Right atrium auricular region (tissue), 2 donors: Measurements from ENCODE around the gene KRTAP4-6. TPM values are rescaled to one million over a fixed set of nuclear protein-coding genes. Genes with fewer than 3 reads are reported as not detected.
"Not testable (repeated sequence)": the region's sequence is repeated elsewhere in the genome, so short reads cannot be mapped to it uniquely, and the experiment has no call there.

Experiments used
- DNase-seq: peaks from one replicate; pipeline ENCODE4 v3.0.0-alpha.2; 2019; ENCODE audit warnings: low spot score
- H3K27ac ChIP-seq, 2 donors: fragments of 200-600 bp; sonication (generic); 1 replicate in 1 of 2; 2 replicates in 1 of 2; pipeline ENCODE4 v1.5.1; 2016 to 2019
- H3K27me3 ChIP-seq, 2 donors: fragments of 200-600 bp; sonication (generic); one replicate each; pipeline versions ENCODE4 v1.5.1 to v1.6.0; 2017 to 2019
- H3K36me3 ChIP-seq: fragments of 200-600 bp; sonication (generic); one replicate; pipeline ENCODE4 v1.5.1; 2016
- H3K4me1 ChIP-seq, 2 donors: fragments of 200-600 bp; sonication (generic); one replicate each; pipeline versions ENCODE4 v1.5.1 to v1.6.0; 2017 to 2019
- H3K4me3 ChIP-seq, 2 donors: fragments of 200-600 bp; sonication (generic); 1 replicate in 1 of 2; 2 replicates in 1 of 2; pipeline ENCODE4 v1.5.1; 2017 to 2019; ENCODE audit warnings: mild to moderate bottlenecking in 1 of 2, moderate library complexity in 1 of 2
- H3K9me3 ChIP-seq, 2 donors: fragments of 200-600 bp; sonication (generic); one replicate each; pipeline ENCODE4 v1.5.1; 2019
- total RNA-seq, 2 donors: library from RNA; depleted of rRNA; stranded (reverse); fragments of >200 nt; gene quantifications; one replicate each; pipeline ENCODE4 v1.1.0, GENCODE V29; 2016
- TF ChIP-seq, protein P1 (sequence below), 2 donors: fragments of 200-600 bp; sonication (generic); IDR thresholded peaks; one replicate each; pipeline ENCODE4 v1.5.1; 2019; ENCODE audit warnings: antibody characterized with exemption in 2 of 2

The KRTAP4-6 gene
- total RNA-seq, 2 donors from 2014 or later, result not detected

DNA sequence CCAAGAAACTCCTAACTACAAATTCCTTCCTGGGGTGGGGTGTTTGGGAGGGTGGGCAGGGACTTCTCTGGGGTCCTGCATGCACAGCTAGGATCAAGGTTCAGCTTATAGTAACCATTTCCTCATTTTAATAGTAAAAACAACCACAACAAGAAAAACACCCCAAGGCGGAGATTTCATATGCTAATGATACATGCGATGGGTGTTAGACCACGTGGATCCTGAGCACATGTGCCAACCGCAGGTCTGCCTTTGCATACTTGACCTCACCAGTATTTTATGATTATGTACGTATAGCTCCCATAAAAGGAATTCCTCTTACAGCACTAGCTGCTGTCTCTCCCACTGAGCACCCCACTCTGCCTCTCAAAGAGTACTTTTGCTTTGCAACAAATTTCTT, 24.0 kb downstream of the KRTAP4-6 start:
- TF ChIP-seq, protein P1, sequence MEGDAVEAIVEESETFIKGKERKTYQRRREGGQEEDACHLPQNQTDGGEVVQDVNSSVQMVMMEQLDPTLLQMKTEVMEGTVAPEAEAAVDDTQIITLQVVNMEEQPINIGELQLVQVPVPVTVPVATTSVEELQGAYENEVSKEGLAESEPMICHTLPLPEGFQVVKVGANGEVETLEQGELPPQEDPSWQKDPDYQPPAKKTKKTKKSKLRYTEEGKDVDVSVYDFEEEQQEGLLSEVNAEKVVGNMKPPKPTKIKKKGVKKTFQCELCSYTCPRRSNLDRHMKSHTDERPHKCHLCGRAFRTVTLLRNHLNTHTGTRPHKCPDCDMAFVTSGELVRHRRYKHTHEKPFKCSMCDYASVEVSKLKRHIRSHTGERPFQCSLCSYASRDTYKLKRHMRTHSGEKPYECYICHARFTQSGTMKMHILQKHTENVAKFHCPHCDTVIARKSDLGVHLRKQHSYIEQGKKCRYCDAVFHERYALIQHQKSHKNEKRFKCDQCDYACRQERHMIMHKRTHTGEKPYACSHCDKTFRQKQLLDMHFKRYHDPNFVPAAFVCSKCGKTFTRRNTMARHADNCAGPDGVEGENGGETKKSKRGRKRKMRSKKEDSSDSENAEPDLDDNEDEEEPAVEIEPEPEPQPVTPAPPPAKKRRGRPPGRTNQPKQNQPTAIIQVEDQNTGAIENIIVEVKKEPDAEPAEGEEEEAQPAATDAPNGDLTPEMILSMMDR (IDR thresholded peaks at IDR 0.05), result no peak
- DNase-seq, result no peak
- H3K27me3 ChIP-seq, result no peaks in the 10 kb centered on the region
- H3K27ac ChIP-seq, result no peak overlapping the region
- no peaks in the 10 kb centered on the region for H3K9me3 ChIP-seq
- H3K4me1 ChIP-seq, result no peaks in the 10 kb centered on the region
- H3K4me3 ChIP-seq, result no peak overlapping the region
- H3K36me3 ChIP-seq, result no peaks in the 10 kb centered on the region

DNA sequence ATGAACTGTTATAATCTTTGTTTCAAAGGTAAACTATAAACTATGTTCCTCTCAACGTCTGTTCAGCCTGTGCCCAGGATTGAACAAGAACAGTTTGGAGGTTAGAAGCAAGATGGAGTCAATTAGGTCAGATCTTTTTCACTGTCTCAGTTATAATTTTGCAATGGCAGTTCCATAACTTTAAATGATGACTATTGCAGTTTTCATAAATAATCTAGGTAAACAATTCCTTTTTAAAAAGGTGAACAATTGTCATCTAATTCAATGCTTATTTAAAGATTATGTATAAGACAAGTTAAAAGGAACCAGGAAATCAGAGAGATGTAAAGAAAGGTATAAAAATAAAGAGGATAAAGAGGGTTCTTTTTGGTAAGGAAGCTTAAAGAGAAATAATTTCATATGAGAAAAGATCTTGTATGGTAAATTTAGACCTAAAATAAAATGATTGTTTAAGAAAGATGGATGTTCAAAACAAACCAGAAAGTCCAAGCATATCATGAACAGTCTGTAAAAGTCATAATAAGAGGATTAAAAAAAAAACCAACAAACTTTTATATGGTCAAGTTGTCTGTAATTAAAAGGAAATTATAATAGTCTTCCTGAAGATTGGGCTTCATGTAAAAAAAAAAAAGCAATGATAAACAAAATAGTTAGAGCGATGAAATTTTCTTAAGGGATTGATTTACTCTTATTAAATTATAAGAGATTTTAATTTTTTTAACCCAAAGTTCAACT, 29.0 kb downstream of the KRTAP4-6 start:
- TF ChIP-seq, protein P1 (IDR thresholded peaks at IDR 0.05), result no peak
- Histone ChIP-seq H3K27me3 (no peaks in the 10 kb centered on the region), H3K27ac (no peak overlapping the region), H3K36me3 (no peaks in the 10 kb centered on the region), H3K4me1 (no peaks in the 10 kb centered on the region), H3K9me3 (no peaks in the 10 kb centered on the region), H3K4me3 (no peak overlapping the region)
- no peak for DNase-seq

DNA sequence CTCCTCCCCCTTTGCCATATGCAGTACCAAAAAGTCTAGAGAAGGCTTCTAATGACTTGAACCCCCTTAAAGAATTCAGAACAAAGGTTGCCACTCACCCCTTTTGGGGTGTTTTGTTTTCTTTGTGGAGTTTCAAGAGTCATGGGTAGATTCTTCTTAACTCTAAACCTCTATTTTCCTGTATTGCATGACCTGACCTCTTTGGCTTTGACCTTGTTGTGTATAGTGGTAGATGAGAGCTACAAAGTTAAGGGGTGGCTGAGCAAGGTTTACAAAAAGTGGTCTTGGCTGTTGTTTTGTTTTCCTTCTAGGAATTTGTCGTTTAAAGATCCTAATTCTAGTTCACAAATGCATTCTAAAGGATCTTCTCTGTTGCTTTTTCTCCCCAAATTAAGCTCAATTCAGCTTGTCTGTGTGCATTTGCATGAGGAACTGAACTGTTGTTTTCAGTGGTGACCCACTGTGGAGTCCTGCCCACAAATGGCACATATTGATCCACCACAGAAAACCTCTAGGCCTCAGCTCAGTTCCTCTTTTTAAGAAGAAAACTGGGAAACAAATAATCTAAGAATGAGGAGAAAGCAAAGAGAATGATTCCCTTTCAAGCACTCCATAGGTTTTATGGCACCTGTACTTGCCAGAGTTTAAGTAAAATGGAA, 31.5 kb downstream of the KRTAP4-6 start:
- H3K27me3 ChIP-seq, H3K36me3 ChIP-seq, H3K9me3 ChIP-seq, H3K4me3 ChIP-seq, H3K4me1 ChIP-seq, DNase-seq, H3K27ac ChIP-seq: not testable (repeated sequence)

DNA sequence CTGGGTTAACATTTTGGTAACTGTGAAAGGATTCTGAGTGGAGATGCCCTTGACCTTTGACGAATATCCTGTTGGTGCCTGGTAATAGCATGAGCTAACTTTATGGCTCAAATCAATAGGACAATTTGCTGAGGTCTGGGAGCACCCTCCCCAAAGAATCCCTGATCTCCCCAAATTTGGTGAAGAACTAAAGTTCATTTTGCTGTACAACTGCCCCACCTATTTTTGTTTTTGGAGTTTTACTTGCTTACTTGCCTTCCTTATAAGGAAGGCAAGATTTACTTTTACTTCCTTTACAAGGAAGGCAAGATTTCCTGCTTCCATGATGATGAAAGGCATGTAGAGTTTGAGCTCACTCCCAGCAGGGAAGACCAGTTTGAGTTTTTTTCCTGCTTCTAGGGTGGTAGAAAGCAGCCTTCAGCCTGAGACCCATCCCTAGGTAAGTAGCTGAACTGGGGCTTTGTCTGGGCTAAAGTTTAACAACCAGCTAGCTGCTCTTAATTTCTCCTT, 32.3 kb downstream of the KRTAP4-6 start:
- Histone ChIP-seq H3K4me1 (no peaks in the 10 kb centered on the region), H3K27me3 (no peaks in the 10 kb centered on the region), H3K4me3 (no peak overlapping the region), H3K9me3 (no peaks in the 10 kb centered on the region), H3K36me3 (no peaks in the 10 kb centered on the region), H3K27ac (no peak overlapping the region)
- no peak for DNase-seq
- TF ChIP-seq, protein P1 (IDR thresholded peaks at IDR 0.05), result no peak

DNA sequence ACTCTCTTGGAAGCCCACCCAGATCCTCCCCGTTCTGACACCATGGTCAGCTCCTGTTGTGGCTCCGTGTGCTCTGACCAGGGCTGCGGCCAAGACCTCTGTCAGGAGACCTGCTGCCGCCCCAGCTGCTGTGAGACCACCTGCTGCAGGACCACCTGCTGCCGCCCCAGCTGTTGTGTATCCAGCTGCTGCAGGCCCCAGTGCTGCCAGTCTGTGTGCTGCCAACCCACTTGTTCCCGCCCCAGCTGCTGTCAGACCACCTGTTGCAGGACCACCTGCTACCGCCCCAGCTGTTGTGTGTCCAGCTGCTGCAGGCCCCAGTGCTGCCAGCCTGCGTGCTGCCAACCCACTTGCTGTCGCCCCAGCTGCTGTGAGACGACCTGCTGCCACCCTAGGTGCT, 35.0 kb downstream of the KRTAP4-6 start, which contains the start of gene KRTAP4-9:
KRTAP4-9 (plus strand) TSS at position 43 of the 400 bp plus-strand sequence; CDS start at position 43, 0 bp downstream.
- not testable (repeated sequence) for H3K4me3 ChIP-seq, H3K9me3 ChIP-seq

DNA sequence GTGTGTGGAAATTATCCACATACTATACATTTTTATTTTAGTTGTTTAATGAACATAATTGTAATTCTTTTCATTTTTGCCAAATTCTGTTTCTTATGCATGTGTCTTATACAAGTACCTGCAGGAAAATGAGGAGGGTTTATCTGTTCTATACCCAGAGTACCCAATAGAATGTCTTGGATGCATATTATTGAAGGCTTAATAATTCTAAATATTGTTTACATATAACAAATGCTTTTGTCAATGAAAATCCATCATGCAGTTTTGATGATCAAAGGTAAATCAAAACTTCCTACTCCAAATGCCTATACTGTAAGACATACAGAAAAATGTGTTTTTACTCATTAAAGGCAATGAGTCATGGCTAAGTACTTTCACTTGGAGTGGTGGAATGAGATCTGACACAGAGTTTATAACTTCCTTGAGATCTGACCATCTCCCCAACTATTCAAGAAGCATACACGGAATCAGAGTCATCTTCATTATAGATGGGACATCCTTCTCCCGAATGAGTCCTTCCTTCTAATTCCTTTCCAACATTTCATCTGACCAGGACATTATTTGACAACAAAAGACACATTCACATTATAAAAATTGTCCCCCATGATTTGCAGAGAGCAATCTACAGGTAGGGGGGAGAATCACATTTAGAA, 35.8 kb downstream of the KRTAP4-6 start:
- not testable (repeated sequence) for H3K27me3 ChIP-seq, H3K27ac ChIP-seq, H3K4me1 ChIP-seq, H3K9me3 ChIP-seq, DNase-seq, H3K36me3 ChIP-seq, H3K4me3 ChIP-seq

More for the DNA sequence above, 35.0 kb downstream of the KRTAP4-6 start, which contains the start of gene KRTAP4-9:
- not testable (repeated sequence) for DNase-seq, H3K4me1 ChIP-seq, H3K27ac ChIP-seq, H3K36me3 ChIP-seq, H3K27me3 ChIP-seq

DNA sequence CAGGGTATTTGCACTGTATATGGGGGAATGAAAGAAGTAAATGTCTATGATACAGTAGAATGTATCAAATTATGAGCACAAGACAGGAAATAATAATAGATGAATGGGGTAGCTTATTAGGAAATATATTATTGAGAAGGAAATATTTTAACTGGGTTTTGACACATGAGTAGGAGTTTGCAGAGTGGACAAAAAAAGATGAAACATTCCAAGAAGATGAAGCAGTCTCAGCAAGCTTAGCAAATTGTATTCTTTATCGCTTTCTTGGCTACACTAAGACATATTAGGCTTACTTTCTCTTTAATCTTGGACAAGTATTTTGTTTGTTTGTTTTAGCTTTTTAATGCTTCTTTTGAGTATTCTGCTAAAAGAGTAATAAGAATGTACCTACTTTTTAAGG, 36.4 kb downstream of the KRTAP4-6 start:
- H3K4me1 ChIP-seq, result no peaks in the 10 kb centered on the region
- H3K27me3 ChIP-seq, result no peaks in the 10 kb centered on the region
- TF ChIP-seq, protein P1 (IDR thresholded peaks at IDR 0.05), result no peak
- H3K27ac ChIP-seq, result no peak overlapping the region
- H3K36me3 ChIP-seq, result no peaks in the 10 kb centered on the region
- H3K4me3 ChIP-seq, result no peak overlapping the region
- no peak for DNase-seq
- no peaks in the 10 kb centered on the region for H3K9me3 ChIP-seq
